SIG-M5 treated with dmso at 0.1 percent for 504 hours (cell line): Measurements from ENCODE around the gene CLASP1.
A peak's percentile ranks its signal among the peaks of the same experiment; 100 is the strongest.

Experiments used
- DNase-seq: peaks from one replicate; lab custom pipeline; 2025; ENCODE audit not compliant: unreplicated experiment; lab: John Stamatoyannopoulos, UW

The CLASP1 gene

GRCh38 chr2:121506621-121507020, 142.6 kb downstream of the CLASP1 start:
- no peak for DNase-seq

GRCh38 chr2:121505986-121506586, 143.2 kb downstream of the CLASP1 start:
- DNase-seq = no peak

GRCh38 chr2:121505005-121505404, 144.3 kb downstream of the CLASP1 start:
- no peak for DNase-seq

GRCh38 chr2:121504316-121504715, 144.9 kb downstream of the CLASP1 start:
- DNase-seq = no peak

GRCh38 chr2:121502781-121503180, 146.5 kb downstream of the CLASP1 start:
- no peak for DNase-seq

GRCh38 chr2:121502246-121502645, 147.0 kb downstream of the CLASP1 start:
- DNase-seq = no peak

- DNase-seq = no peak
Measured at GRCh38 chr2:121501554-121501953, 147.7 kb downstream of the CLASP1 start.

- DNase-seq = no peak
Measured at GRCh38 chr2:121501031-121501430, 148.2 kb downstream of the CLASP1 start.

GRCh38 chr2:121498731-121499130, 150.5 kb downstream of the CLASP1 start:
- no peak for DNase-seq

GRCh38 chr2:121492409-121492808, 156.9 kb downstream of the CLASP1 start:
- DNase-seq = no peak

GRCh38 chr2:121491518-121491917, 157.7 kb downstream of the CLASP1 start:
- no peak for DNase-seq

GRCh38 chr2:121490584-121491133, 158.6 kb downstream of the CLASP1 start:
- DNase-seq = no peak

GRCh38 chr2:121489911-121490583, 159.2 kb downstream of the CLASP1 start:
- DNase-seq = no peak

GRCh38 chr2:121489284-121489683, 160.0 kb downstream of the CLASP1 start:
- no peak for DNase-seq

GRCh38 chr2:121486191-121486790, 163.0 kb downstream of the CLASP1 start:
- DNase-seq = no peak

- no peak for DNase-seq
Measured at GRCh38 chr2:121485039-121485438, 164.2 kb downstream of the CLASP1 start.

GRCh38 chr2:121483846-121484245, 165.4 kb downstream of the CLASP1 start:
- no peak for DNase-seq

- no peak for DNase-seq
Measured at GRCh38 chr2:121483021-121483420, 166.2 kb downstream of the CLASP1 start.

GRCh38 chr2:121480826-121481225, 168.4 kb downstream of the CLASP1 start:
- no peak for DNase-seq

- DNase-seq = peak; percentile 32
Measured at GRCh38 chr2:121479882-121480522, 169.3 kb downstream of the CLASP1 start.

- no peak for DNase-seq
Measured at GRCh38 chr2:121478996-121479745, 170.1 kb downstream of the CLASP1 start.
